D341Med (cell line): ENCODE data around the gene IRAK3.

Experiments used
- DNase-seq: peaks from one replicate; pipeline ENCODE4 v3.0.0; 2012; ENCODE audit warnings: low spot score

IRAK3 gene, protein sequence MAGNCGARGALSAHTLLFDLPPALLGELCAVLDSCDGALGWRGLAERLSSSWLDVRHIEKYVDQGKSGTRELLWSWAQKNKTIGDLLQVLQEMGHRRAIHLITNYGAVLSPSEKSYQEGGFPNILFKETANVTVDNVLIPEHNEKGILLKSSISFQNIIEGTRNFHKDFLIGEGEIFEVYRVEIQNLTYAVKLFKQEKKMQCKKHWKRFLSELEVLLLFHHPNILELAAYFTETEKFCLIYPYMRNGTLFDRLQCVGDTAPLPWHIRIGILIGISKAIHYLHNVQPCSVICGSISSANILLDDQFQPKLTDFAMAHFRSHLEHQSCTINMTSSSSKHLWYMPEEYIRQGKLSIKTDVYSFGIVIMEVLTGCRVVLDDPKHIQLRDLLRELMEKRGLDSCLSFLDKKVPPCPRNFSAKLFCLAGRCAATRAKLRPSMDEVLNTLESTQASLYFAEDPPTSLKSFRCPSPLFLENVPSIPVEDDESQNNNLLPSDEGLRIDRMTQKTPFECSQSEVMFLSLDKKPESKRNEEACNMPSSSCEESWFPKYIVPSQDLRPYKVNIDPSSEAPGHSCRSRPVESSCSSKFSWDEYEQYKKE

DNA sequence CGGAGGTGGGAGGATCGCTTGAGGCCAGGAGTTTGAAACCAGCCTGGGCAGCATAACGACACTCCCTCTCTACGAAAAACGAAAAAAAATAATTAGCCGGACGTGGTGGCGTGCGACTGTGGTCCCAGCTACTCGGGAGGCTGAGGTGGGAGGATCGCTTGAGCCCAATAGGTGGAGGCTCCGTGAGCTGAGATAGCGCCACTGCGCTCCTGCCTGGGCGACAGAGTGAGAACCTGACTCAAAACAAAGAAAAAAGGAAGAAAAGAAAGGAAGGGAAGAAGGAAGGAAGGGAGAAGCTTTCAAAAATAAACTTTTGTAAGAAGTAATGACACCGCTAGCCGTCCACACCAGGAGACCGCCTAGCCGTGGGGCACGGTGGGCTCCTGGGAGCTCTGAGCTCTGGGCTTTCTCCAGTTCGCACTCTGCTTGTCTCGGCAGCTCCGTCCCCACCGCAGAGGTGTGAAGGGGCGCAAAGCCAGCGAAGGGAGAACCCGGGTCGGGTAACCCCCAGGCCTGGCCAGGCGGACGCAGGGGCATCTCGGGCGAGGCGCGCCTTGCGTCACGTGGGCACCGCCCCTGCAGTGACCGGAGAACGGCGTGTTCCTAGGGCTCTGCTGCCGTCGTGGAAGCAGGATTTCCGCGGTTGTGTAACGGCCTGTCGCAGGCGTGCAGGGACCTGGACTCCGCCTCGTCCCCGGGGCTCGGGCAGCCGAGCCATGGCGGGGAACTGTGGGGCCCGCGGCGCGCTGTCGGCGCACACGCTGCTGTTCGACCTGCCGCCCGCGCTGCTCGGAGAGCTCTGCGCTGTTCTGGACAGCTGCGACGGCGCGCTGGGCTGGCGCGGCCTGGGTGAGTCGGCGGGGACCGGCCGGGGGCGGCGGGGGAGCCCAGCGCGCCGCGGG is at the start of gene IRAK3:
Gene IRAK3 (plus strand): TSS at position 631 of the 902 bp plus-strand sequence. CDS start 86 bp downstream, at position 717.
- peak; percentile 61 for DNase-seq

DNA sequence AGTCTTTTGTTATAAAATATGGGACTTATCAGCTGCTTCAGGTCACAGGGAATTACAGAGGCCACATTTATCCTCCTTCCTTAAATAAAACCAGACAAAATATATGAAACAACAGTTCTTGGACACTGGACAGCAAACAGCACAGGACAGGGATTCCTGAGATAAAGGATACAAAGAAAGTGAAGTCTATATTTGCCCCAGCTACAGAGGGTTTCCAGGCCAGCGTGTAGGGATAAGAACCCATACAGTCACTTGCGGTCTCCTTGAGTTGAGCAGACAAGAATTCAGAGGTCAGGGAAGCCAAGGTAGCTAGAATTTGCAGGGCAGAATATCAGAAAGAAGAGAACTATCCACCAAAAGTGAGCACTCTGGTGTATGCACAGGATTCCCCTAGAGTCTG is 49.7 kb upstream of the IRAK3 start:
- DNase-seq, result no peak

DNA sequence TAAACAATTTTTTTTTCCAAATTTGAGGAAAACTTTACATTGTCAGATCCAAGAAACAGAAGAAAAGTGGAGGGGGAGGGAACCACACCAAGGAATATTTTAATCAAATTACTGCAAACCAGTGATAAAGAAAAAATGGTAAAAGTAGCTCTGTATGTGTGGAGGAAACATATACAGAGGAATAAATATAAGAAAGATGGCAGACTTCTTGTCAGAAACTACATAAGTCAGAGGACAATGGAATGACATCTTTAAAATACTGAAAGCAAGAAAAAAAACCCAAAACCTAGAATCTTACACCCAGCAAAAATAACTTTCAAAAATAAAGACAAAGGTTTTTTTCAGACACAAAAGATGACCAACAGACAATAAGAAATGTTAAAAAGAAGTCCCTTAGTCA is 48.3 kb upstream of the IRAK3 start:
- no peak for DNase-seq

DNA sequence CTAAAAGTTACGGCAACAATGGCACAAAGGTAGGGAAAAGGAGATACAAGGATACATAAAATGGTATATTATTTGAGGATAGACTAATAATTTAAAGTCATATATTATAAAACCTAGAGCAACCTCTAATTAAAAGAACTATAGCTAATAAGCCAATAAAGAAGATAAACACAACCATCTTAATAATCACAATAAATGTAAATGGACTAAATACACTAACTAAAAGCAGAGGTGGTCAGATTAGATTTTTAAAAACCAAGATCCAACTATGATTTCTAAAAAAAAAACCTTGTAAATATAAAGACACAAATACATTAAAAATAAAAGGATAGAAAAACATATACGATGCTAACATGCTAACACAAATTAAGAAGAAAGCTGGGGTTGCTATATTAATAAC is 47.7 kb upstream of the IRAK3 start:
- no peak for DNase-seq

DNA sequence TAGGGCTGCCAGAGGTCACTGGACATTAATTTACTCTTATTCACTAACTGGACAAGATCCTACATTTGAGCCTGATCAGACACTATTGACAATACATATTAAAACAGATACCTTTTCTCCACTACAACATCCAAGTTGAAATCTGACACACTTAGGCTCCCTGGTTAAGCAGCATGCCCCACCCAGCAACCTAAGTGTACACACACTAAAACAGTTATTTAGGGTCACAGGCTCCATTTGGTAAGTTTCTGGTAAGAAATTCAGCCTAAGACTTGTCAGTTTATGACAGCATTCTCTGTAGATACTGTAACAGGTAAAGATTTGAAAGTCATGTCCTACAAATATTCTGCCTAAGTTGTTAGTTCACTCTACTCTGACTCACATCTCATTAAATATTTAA is 46.2 kb upstream of the IRAK3 start:
- DNase-seq, result no peak

DNA sequence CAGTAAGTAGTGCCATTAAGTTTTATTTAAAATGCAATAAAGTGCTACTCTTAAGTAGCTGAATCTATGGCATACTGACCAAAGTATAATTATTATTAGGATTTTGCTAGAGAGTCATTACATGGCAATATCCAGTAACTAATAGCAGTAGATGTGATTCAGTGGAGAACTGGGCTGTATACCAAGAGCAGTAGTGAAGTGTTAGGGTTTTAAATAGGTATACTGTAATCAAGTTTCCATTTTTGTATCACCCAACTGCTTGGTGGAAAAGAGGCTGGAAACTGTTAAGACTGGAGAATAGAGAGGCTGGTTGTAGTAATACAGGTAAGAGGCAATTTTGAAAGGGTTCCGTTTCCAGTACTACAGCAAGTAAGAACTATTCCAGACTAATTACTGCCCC is 45.1 kb upstream of the IRAK3 start:
- no peak for DNase-seq

DNA sequence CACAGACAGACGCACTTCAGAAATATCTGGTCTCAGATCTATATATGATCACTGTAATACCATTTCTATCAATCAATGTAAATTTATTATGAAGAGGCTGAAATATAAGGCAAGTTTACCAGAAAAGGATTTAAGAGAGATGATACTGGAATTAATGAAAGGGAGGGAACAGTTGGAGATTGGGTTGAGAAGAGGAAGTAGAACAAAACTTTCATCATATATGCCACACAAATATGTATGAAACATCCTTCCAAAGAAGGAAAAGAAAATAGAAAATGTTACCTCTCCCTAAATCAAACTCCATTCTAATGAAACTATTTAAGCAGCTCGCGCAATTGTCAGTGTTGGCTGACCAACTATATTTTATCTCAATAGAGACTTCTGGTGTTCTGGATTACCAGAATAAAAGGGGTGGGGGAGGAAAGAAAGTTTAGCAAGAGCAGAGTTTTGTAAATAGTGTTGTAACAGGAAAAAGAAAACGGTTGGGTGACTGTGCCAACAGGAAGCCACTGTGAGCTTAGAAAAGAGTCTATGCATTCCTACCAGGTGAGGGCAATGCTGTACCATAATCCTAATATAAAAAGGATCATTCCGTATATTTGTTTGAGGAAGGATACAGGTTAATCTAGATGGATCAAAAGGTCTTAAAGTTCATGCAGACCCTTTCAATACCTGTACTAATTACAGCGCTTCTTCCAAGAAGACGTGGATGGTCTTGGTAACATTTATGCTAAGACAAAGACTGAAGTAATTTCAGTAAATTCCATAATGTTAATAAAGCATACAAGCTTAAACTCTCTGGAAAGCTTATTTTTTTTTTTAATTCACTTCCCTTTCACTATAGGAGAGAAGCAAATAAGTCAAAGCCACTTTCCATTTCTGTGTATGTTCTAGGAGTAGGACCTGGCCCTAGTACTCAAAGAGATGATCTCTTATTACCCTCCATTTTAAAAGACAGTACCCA is 43.9 kb upstream of the IRAK3 start:
- DNase-seq, result peak; percentile 46

DNA sequence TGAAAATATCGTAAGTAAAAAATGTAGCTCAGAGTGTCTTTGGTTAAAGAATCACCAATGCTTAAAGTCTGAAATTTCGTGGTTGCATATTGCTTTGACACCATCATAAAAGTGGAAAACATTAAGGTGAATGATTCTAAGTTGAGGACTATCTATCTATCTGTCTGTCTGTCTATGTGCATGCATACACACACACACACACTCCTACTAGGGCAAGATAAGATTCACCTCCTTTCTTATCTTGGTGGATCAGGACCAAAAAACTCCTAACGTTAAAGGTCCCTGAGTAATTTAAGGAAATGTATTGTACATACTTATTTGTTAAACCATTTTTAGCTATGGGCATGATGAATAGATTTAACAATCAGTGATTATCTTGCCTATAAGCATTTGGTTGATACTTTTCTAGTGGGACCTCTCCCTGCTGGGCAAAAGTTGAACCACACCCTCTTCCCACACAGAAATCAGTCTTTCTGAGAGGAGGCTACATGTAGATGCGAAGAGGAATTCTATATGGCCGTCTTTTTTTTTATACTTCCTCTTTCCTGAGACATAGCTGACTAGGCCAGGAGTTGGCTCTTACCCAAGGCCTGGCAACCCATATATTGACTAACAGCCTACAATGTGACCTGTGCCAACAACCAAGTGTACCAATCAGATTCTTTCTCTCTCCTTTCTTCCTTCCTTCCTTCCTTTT is 39.2 kb upstream of the IRAK3 start:
- DNase-seq, result no peak

DNA sequence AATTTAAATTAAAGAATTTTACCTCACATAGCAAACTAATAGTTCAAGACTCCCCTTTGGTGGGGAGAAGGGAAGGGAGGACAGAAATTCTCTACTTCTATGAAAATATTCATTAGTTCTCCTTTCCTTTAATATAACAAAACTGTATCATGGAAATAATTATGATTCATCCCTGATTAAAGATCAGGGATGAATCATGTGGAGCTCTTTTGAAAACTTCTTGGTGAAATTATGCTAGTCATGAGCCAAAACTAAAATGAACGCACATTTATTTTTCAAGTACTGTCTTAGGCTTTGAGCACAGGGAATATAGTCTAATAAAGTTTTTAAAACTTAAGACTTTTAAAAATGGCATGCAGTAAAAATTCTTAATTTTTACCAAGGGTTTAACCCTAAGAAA is 36.3 kb upstream of the IRAK3 start:
- no peak for DNase-seq

- no peak for DNase-seq
Observed at GRCh38 chr12:66154776-66155175, 34.2 kb upstream of the IRAK3 start.

DNA sequence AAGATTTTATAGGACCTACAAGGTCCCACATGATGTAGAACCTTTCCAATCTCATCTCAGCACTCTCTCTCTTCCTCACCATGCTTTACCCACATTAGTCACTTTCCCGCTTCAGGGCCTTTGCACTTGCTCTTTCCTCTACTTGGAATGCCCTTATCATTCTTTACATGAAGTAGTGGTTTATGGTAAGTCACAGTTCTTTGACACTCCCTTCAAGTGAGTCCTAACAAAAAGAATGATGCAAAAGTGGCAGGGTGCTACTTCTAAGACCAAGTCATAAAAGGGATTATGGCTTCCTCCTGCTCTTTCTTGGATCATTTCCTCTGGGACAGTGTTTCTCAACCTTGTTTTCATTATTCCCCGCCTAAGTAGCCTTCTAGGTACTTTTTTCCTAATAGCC is 32.4 kb upstream of the IRAK3 start:
- no peak for DNase-seq

DNA sequence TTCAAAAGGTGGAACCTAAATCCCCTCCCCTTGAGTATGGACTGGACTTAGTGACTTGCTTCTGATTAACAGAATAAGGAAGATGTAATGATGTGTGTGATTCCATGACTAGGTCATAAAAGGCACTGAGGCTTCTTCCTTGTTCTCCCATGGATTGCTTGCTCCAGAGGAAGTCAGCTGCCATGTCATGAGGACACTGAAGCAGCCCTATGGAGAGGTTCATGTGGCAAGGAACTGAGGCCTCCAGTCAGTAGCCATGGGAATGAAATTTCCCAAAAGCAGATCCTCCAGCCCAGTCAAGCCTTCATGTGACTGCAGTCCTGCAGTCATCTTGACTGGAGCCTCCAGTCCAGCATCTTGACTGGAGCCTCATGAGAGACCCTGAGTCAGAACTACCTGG is 29.9 kb upstream of the IRAK3 start:
- no peak for DNase-seq

DNA sequence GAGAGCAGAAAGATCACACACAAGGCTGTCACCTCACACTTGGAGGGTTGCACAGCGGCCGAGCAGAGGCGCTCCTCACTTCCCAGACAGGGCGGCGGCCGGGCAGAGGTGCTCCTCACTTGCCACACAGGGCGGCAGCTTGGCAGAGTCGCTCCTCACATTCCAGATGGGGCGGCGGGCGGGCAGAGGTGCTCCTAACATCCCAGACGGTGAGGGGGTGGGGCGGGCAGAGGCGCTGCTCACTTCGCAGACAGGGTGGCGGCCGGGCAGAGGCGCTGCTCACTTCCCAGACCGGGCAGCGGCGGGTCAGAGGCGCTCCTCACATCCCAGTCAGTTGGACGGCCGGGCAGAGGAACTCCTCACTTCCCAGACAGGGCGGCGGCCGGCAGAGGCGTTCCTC is 28.3 kb upstream of the IRAK3 start:
- no peak for DNase-seq

GRCh38 chr12:66162701-66163100 is 26.3 kb upstream of the IRAK3 start:
- DNase-seq, result no peak

DNA sequence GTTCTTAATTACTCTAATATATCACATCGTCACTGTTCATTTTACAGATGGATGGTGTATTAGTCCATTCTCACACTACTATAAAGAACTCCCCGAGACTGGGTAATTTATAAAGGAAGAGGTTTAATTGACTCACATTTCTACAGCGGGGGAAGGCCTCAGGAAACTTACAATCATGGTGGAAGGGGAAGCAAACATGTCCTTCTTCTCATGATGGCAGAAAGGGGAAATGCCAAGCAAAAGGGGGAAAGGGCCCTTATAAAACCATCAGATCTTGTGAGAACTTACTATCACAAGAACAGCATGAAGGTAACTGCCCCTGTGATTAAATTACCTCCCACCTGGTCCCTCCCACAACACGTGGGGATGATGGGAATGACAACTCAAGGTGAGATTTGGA is 25.7 kb upstream of the IRAK3 start:
- no peak for DNase-seq

DNA sequence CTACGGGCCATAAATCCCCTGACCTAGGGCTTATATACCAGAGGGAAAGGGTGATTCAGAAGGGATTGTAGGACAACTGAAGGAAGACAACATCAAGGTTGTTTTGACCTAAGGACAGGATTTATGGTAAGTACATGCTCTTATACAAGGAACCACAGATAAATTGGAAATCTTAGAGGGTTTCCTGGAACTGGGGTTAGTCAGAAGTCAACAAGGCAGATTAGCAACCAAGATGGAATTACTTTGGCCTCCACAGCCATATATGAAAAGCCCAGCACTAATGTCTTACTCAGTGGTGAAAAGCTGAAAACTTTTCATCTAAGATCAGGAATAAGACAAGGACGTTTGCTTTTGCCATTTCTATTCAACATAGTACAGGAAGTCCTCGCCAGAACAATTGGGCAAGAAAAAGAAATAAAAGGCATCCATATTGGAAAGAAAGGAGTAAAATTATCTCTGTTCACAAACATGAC is 24.6 kb upstream of the IRAK3 start:
- DNase-seq, result no peak

- no peak for DNase-seq
Observed at GRCh38 chr12:66165141-66165540, 23.9 kb upstream of the IRAK3 start.

DNA sequence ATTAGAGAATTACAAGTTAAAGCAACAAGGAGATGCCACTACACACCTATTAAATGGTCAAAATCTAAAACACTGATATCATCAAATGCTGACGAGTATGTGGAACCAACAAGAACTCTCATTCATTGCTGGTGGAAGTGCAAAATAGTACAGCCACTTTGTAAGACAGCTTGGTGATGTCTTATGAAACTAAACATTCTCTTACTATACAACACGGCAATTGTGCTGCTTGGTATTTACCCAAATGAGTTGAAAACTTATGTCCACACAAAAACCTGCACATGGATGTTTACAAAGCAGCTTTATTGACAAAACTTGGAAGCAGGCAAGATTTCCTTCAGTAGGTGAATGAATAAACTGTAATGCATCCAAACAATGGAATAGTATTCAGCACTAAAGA is 22.5 kb upstream of the IRAK3 start:
- no peak for DNase-seq

DNA sequence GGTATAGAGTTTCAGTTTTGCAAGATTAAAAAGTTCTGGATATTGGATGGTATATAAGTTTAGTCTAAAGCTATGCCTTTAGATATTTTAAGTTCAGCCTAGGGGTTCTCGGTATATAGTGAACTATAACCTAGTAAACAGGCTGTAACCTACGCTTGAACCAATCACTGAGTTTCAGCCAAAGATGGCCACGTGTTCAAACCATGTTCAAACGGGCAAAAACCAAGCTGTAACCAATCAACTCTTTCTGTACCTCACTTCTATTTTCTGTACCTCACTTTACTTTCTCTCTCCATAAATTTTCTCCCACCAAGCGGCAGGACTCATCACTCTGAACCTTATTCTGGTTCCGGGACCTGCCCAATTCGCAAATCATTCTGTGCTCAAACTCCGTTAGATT is 20.6 kb upstream of the IRAK3 start:
- no peak for DNase-seq

DNA sequence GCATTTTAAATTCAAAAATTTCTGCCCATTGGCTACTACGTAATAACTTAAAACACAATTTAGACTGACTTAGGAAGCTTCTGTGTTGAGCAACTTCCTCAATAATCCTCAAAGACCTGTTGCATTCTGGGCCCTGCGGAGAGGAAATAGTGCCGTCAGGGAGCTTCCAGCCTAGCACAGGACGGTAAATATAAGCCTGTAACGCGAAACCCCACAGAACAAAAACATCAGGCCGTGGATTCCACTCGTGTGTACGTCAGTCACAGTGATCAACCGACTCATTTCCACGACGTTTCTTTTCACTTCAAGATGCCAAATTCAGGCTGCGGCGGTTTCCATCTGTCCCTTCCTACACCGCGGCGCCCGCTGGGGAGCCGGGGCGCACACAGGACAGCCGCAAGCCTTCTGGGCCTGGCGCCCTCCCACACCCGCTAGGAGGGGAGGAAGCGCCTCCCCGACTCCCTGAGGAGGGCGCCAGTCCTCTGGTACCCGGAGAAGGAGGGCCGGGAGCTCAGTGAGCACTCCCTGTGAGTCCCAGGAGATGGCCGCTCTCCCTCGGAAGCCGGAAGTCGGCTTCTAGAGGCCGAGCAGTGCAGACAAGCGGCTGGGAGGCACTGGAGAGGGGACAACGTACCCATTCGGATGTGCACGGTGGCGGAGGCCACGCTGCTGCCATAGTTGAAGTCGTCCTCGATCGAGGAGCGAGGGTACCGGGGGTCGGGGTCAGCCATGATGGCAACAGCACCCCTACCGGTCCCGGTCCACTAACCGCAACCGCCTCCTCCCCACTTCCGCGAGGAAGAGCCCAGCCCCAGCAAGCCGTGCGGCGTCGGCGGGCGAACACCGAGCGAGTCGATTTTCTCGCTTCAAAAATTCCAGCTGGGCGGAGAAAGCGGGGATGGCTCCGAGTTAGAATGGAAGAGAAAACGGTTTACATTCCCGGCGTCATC is 19.5 kb upstream of the IRAK3 start, which contains the start of gene TMBIM4:
Gene TMBIM4 (minus strand): TSS at position 776 of the 950 bp plus-strand sequence. CDS start 45 bp downstream, at position 731.
- peak; percentile 92 for DNase-seq
